ENCODE data around the gene WDR82.

DNA sequence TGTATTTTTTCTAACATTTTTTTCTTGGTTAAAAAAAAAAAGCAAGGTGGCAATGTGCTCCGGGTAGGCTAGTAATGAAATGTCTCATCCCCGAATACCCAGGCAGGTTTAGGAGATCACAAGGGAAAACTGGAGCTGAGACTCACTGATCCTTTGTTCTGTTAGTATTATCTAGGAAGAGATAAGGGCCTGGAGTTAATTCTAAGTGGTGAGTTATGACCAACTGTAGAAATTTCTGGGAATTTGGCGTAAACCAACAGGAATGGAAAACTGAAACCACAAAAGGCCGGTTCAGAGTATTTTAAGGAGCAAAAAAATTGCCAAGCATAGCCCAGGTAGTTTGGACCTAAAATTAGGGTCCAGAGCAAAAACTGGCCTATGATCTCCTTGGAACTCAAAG, 20.5 kb downstream of the WDR82 start:
- TF ChIP-seq POLR2A (IDR thresholded peaks at IDR 0.05), result no peak
- TF ChIP-seq, protein P1, sequence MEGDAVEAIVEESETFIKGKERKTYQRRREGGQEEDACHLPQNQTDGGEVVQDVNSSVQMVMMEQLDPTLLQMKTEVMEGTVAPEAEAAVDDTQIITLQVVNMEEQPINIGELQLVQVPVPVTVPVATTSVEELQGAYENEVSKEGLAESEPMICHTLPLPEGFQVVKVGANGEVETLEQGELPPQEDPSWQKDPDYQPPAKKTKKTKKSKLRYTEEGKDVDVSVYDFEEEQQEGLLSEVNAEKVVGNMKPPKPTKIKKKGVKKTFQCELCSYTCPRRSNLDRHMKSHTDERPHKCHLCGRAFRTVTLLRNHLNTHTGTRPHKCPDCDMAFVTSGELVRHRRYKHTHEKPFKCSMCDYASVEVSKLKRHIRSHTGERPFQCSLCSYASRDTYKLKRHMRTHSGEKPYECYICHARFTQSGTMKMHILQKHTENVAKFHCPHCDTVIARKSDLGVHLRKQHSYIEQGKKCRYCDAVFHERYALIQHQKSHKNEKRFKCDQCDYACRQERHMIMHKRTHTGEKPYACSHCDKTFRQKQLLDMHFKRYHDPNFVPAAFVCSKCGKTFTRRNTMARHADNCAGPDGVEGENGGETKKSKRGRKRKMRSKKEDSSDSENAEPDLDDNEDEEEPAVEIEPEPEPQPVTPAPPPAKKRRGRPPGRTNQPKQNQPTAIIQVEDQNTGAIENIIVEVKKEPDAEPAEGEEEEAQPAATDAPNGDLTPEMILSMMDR (IDR thresholded peaks at IDR 0.05), result no peak

All from adrenal gland (tissue), 5 donors.